Neural cell (in vitro differentiated cells): ENCODE results near the gene SDK1. TPM values are rescaled to one million over a fixed set of nuclear protein-coding genes. Genes with fewer than 3 reads are reported as not detected.

ENCODE experiments used
- H2AFZ ChIP-seq: fragments of 200-600, 300-800 bp; sonication (generic), shearing (Covaris generic); 2 replicates; pipeline ENCODE4 v1.6.0; 2014; ENCODE audit warnings: low read depth, mild to moderate bottlenecking, antibody characterized with exemption, low read length, moderate library complexity
- H3F3A ChIP-seq: fragments of 200-600 bp; shearing (Covaris generic); 2 replicates; pipeline ENCODE4 v1.6.1; 2016; ENCODE audit warnings: mild to moderate bottlenecking, moderate library complexity, mixed read lengths, antibody characterized with exemption, low read length; ENCODE audit not compliant: insufficient read depth, poor library complexity, severe bottlenecking
- H3K27ac ChIP-seq: fragments of 200-600, 300-800 bp; sonication (generic), shearing (Covaris generic); 2 replicates; pipeline ENCODE4 v1.5.1; 2014; ENCODE audit warnings: mild to moderate bottlenecking, low read length, moderate library complexity
- H3K27me3 ChIP-seq: fragments of 300-800, 200-600 bp; sonication (generic), shearing (Covaris generic); 2 replicates; pipeline ENCODE4 v1.6.0; 2014; ENCODE audit warnings: mild to moderate bottlenecking, low read depth, low read length, moderate library complexity; ENCODE audit not compliant: insufficient read depth
- H3K36me3 ChIP-seq: fragments of 300-800, 200-600 bp; sonication (generic), shearing (Covaris generic); 2 replicates; pipeline ENCODE4 v1.5.1; 2014; ENCODE audit warnings: mild to moderate bottlenecking, antibody characterized with exemption, low read length, moderate library complexity; ENCODE audit not compliant: insufficient read depth
- H3K4me2 ChIP-seq: fragments of 300-800, 200-600 bp; sonication (generic), shearing (Covaris generic); 2 replicates; pipeline ENCODE4 v1.6.0; 2014; ENCODE audit warnings: mild to moderate bottlenecking, low read length
- H3K4me3 ChIP-seq: fragments of 300-800, 200-600 bp; sonication (generic), shearing (Covaris generic); 2 replicates; pipeline ENCODE4 v1.5.1; 2014; ENCODE audit warnings: mild to moderate bottlenecking, low read length, moderate library complexity
- H3K79me2 ChIP-seq: fragments of 200-600 bp; shearing (Covaris generic); replicated peaks from 2 replicates; pipeline ENCODE4 v1.6.0; 2014; ENCODE audit warnings: mild to moderate bottlenecking, low read length, moderate library complexity; ENCODE audit not compliant: insufficient read depth
- H3K9ac ChIP-seq: fragments of 300-800, 200-600 bp; sonication (generic), shearing (Covaris generic); 2 replicates; pipeline ENCODE4 v1.6.1; 2016; ENCODE audit warnings: mild to moderate bottlenecking, low read length, mixed read lengths
- H3K9me2 ChIP-seq: fragments of 200-600 bp; shearing (Covaris generic); 2 replicates; pipeline ENCODE4 v1.6.1; 2016; ENCODE audit warnings: mild to moderate bottlenecking, low read length, mixed read lengths; ENCODE audit not compliant: insufficient read depth
- H3K9me3 ChIP-seq: fragments of 200-600, 300-800 bp; sonication (generic), shearing (Covaris generic); 2 replicates; pipeline ENCODE4 v1.6.1; 2016; ENCODE audit warnings: mild to moderate bottlenecking, mixed run types, low read length, moderate library complexity, mixed read lengths
- H4K20me1 ChIP-seq: fragments of 200-600 bp; shearing (Covaris generic); 2 replicates; pipeline ENCODE4 v1.6.1; 2016; ENCODE audit warnings: mild to moderate bottlenecking, mixed run types; ENCODE audit not compliant: insufficient read depth
- EP300 ChIP-seq: fragments of 450-650 bp; conservative IDR thresholded peaks from 2 replicates; pipeline ENCODE4 v1.6.1; 2014; ENCODE audit warnings: antibody characterized with exemption, mild to moderate bottlenecking, moderate library complexity; ENCODE audit not compliant: poor library complexity, severe bottlenecking
- EZH2 ChIP-seq: fragments of 200-600, 300-800 bp; shearing (Covaris generic), sonication (generic); IDR thresholded peaks from 2 replicates; pipeline ENCODE4 v1.6.1; 2014; ENCODE audit warnings: antibody characterized with exemption, low read length, borderline replicate concordance, mild to moderate bottlenecking; ENCODE audit not compliant: insufficient read depth, poor library complexity, severe bottlenecking
- MXI1 ChIP-seq: fragments of 450-650 bp; conservative IDR thresholded peaks from 2 replicates; pipeline ENCODE4 v1.6.1; 2014; ENCODE audit warnings: antibody characterized with exemption, mild to moderate bottlenecking; ENCODE audit not compliant: poor library complexity, severe bottlenecking
- POLR2AphosphoS5 ChIP-seq: IDR thresholded peaks from 2 replicates; pipeline ENCODE4 v1.6.1; 2012
- RAD21 ChIP-seq: fragments of 450-650 bp; conservative IDR thresholded peaks from 2 replicates; pipeline ENCODE4 v1.6.1; 2014; ENCODE audit warnings: antibody characterized with exemption, mild to moderate bottlenecking, moderate library complexity
- SMC3 ChIP-seq: fragments of 450-650 bp; conservative IDR thresholded peaks from 2 replicates; pipeline ENCODE4 v1.6.1; 2014; ENCODE audit warnings: antibody characterized with exemption, mild to moderate bottlenecking, moderate library complexity; ENCODE audit not compliant: poor library complexity
- TAF1 ChIP-seq: IDR thresholded peaks from 2 replicates; pipeline ENCODE4 v1.6.1; 2012; ENCODE audit warnings: low read depth
- polyA plus RNA-seq: library from polyadenylated mRNA; depleted of rRNA; stranded (reverse); fragments of >200 nt; gene quantifications from 2 replicates; pipeline ENCODE4 v1.2.3, GENCODE V29; 2014
- TF ChIP-seq, protein P1 (sequence below): fragments of 450-650 bp; IDR thresholded peaks from 2 replicates; pipeline ENCODE4 v1.5.1; 2014; ENCODE audit warnings: antibody characterized with exemption, mild to moderate bottlenecking, moderate library complexity; ENCODE audit not compliant: poor library complexity, severe bottlenecking
- TF ChIP-seq, protein P2 (sequence below): IDR thresholded peaks from 2 replicates; pipeline ENCODE4 v1.6.1; 2012; ENCODE audit warnings: borderline replicate concordance

SDK1 gene
- polyA plus RNA-seq, 1 donor from 2014 or later, result 2.7 TPM

DNA sequence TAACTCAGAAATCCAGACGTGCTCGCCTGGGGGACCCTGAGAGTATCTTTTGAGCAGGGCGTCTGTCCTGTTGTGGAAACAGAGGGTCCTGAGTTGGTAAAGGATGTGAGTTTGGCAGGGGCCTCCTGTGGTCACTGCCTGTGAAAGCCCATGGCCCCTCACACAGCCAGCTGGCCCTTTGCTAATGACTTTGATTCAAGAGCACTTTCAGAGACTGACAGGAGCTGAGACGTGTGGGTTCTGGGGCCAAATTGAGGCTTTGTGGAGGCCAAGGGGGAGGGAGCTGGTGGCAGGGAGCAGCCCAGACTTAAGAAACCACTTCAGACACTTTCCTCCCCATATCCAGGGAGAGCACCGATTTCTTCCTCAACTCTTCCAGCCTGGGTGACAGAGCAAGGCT, 921.6 kb downstream of the SDK1 start:
- Histone ChIP-seq H3K27ac (no peak overlapping the region), H3K36me3 (no peaks in the 10 kb centered on the region), H3K4me3 (no peak overlapping the region), H3K9ac (no peak overlapping the region), H3F3A (peaks cover 7% of the 10 kb centered on the region), H3K4me2 (no peak overlapping the region), H3K9me2 (no peaks in the 10 kb centered on the region), H3K9me3 (no peaks in the 10 kb centered on the region), H3K27me3 (no peaks in the 10 kb centered on the region), H4K20me1 (no peaks in the 10 kb centered on the region), H3K79me2 (no peaks in the 10 kb centered on the region), H2AFZ (no peak overlapping the region)
- TF ChIP-seq EZH2, result no peak
- no peak for TF ChIP-seq POLR2AphosphoS5

DNA sequence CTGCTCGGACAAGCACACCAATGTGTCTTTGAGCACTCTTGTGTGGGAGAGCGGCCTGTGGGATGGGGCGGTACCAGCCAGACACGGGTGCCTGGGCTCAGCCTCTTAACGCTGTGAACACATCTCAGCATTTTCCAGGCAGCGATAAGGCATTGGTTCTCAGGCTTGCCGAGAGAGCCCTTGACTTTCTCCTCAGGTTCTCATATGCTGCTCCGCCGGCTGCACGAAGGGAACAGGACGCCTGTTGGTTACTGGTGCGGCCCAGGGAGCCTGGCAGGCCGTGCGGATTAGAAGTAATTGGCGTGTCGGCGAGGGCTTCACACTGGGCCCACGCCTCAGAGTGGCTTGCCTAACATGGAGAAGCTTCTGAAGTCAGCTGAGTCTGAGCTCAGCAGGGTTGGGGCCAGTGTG, 924.3 kb downstream of the SDK1 start:
- no peaks in the 10 kb centered on the region for H3K79me2 ChIP-seq
- no peak overlapping the region for H2AFZ ChIP-seq
- no peaks in the 10 kb centered on the region for H4K20me1 ChIP-seq
- no peak overlapping the region for H3K9ac ChIP-seq
- no peak overlapping the region for H3K4me3 ChIP-seq
- no peaks in the 10 kb centered on the region for H3K9me3 ChIP-seq
- no peaks in the 10 kb centered on the region for H3K9me2 ChIP-seq
- TF ChIP-seq SMC3, result no peak
- TF ChIP-seq, protein P1, sequence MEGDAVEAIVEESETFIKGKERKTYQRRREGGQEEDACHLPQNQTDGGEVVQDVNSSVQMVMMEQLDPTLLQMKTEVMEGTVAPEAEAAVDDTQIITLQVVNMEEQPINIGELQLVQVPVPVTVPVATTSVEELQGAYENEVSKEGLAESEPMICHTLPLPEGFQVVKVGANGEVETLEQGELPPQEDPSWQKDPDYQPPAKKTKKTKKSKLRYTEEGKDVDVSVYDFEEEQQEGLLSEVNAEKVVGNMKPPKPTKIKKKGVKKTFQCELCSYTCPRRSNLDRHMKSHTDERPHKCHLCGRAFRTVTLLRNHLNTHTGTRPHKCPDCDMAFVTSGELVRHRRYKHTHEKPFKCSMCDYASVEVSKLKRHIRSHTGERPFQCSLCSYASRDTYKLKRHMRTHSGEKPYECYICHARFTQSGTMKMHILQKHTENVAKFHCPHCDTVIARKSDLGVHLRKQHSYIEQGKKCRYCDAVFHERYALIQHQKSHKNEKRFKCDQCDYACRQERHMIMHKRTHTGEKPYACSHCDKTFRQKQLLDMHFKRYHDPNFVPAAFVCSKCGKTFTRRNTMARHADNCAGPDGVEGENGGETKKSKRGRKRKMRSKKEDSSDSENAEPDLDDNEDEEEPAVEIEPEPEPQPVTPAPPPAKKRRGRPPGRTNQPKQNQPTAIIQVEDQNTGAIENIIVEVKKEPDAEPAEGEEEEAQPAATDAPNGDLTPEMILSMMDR, result no peak
- no peak for TF ChIP-seq RAD21
- no peak for TF ChIP-seq MXI1
- TF ChIP-seq, protein P2, sequence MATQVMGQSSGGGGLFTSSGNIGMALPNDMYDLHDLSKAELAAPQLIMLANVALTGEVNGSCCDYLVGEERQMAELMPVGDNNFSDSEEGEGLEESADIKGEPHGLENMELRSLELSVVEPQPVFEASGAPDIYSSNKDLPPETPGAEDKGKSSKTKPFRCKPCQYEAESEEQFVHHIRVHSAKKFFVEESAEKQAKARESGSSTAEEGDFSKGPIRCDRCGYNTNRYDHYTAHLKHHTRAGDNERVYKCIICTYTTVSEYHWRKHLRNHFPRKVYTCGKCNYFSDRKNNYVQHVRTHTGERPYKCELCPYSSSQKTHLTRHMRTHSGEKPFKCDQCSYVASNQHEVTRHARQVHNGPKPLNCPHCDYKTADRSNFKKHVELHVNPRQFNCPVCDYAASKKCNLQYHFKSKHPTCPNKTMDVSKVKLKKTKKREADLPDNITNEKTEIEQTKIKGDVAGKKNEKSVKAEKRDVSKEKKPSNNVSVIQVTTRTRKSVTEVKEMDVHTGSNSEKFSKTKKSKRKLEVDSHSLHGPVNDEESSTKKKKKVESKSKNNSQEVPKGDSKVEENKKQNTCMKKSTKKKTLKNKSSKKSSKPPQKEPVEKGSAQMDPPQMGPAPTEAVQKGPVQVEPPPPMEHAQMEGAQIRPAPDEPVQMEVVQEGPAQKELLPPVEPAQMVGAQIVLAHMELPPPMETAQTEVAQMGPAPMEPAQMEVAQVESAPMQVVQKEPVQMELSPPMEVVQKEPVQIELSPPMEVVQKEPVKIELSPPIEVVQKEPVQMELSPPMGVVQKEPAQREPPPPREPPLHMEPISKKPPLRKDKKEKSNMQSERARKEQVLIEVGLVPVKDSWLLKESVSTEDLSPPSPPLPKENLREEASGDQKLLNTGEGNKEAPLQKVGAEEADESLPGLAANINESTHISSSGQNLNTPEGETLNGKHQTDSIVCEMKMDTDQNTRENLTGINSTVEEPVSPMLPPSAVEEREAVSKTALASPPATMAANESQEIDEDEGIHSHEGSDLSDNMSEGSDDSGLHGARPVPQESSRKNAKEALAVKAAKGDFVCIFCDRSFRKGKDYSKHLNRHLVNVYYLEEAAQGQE, result no peak
- TF ChIP-seq TAF1, result no peak
- TF ChIP-seq EZH2, result no peak
- TF ChIP-seq POLR2AphosphoS5, result no peak
- peak overlapping the region; percentile 94 for H3K27ac ChIP-seq
- no peaks in the 10 kb centered on the region for H3K27me3 ChIP-seq
- no peak overlapping the region for H3K4me2 ChIP-seq
- no peaks in the 10 kb centered on the region for H3K36me3 ChIP-seq
- H3F3A ChIP-seq, result peaks cover 7% of the 10 kb centered on the region

DNA sequence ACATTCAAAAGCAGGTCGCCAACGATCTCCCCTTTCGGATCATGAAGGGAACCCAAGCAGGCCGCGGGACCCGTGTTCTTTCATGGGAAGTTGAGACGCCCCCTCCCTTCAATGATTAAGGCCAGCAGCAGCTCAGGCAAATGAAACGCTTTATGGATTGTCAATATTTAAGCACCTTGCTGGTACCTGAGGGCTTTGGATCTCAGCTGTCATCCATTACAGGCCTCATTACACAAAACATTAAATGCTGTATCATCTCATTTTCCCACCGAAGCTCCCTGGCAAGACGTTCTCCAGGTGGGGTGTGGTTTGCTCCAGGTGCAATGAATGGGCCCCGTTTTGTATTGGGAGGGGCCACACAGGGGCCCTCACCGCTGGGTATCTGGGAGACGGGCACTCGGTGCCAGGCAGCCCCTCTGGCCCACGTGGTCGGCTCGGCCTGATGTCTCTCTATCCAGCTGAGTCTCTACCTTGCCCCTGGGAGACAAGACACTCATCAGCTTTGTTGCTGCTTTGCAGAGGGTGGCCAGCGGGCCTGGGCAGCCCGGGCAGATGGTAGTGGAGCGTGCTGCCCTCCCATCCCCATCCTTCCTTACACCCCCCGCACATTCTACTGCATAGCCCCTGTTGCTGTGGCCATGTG, 925.0 kb downstream of the SDK1 start:
- Histone ChIP-seq H2AFZ (no peak overlapping the region), H3F3A (peaks cover 7% of the 10 kb centered on the region), H3K9me2 (no peaks in the 10 kb centered on the region), H3K27me3 (no peaks in the 10 kb centered on the region), H3K36me3 (no peaks in the 10 kb centered on the region), H4K20me1 (no peaks in the 10 kb centered on the region), H3K9ac (peak overlapping the region; percentile 71), H3K9me3 (no peaks in the 10 kb centered on the region), H3K79me2 (no peaks in the 10 kb centered on the region), H3K4me3 (peak overlapping the region; percentile 61), H3K4me2 (no peak overlapping the region), H3K27ac (peak overlapping the region; percentile 94)
- no peak for TF ChIP-seq EP300
- no peak for TF ChIP-seq POLR2AphosphoS5
- no peak for TF ChIP-seq MXI1
- no peak for TF ChIP-seq EZH2
- TF ChIP-seq, protein P2, result no peak
- TF ChIP-seq RAD21, result no peak
- TF ChIP-seq TAF1, result no peak
- TF ChIP-seq, protein P1, result no peak
- no peak for TF ChIP-seq SMC3
